Esophagus squamous epithelium (tissue), 5 donors: ENCODE data around the gene IL17RA. TPM values are rescaled to one million over a fixed set of nuclear protein-coding genes. Genes with fewer than 3 reads are reported as not detected.

ENCODE experiments used
- DNase-seq: peaks from one replicate; lab custom pipeline; 2025; lab: John Stamatoyannopoulos, UW
- H3K27ac ChIP-seq, 4 donors: fragments of 200-600 bp; sonication (generic); one replicate each; pipeline ENCODE4 v1.5.1; 2016 to 2019; ENCODE audit warnings: mild to moderate bottlenecking in 1 of 4
- H3K27me3 ChIP-seq, 4 donors: fragments of 200-600 bp; sonication (generic); 1 replicate in 3 of 4; 2 replicates in 1 of 4; pipeline versions ENCODE4 v1.5.1 to v1.6.0; 2017 to 2021; ENCODE audit warnings: antibody characterized with exemption in 1 of 4
- H3K36me3 ChIP-seq, 3 donors: fragments of 200-600 bp; sonication (generic); one replicate each; pipeline ENCODE4 v1.5.1; 2016 to 2019
- H3K4me1 ChIP-seq, 3 donors: fragments of 200-600 bp; sonication (generic); one replicate each; pipeline ENCODE4 v1.5.1; 2017 to 2019
- H3K4me3 ChIP-seq, 4 donors: fragments of 200-600 bp; sonication (generic); 1 replicate in 3 of 4; 2 replicates in 1 of 4; pipeline ENCODE4 v1.5.1; 2016 to 2019; ENCODE audit warnings: mild to moderate bottlenecking in 2 of 4, moderate library complexity in 1 of 4
- H3K9me3 ChIP-seq, 3 donors: fragments of 200-600 bp; sonication (generic); one replicate each; pipeline ENCODE4 v1.5.1; 2016 to 2019
- POLR2A ChIP-seq, 4 donors: fragments of 450-650 bp; IDR thresholded peaks; one replicate each; pipeline ENCODE4 v1.6.1; 2017; ENCODE audit warnings: antibody characterized with exemption in 4 of 4, mild to moderate bottlenecking in 4 of 4, moderate library complexity in 3 of 4
- WGBS, 2 donors: methylation state at CpG; one replicate each; pipeline ENCODE4 v1.1.5; 2018; 5-methylcytosine and 5-hydroxymethylcytosine counted together
- intact Hi-C: fragments of 100-400 bp; cut with DNase I; formaldehyde crosslinking; loops from one replicate; pipeline ENCODE4 v1.15.0; 2022
- total RNA-seq, 4 donors: library from RNA; depleted of rRNA; stranded (reverse); fragments of >200 nt; gene quantifications; one replicate each; pipeline ENCODE4 v1.1.0, GENCODE V29; 2016
- TF ChIP-seq, protein P1 (sequence below), 6 experiments: fragments of 450-650 bp in 4 of 6; fragments of 200-600 bp in 2 of 6; sonication (generic) in 2 of 6; IDR thresholded peaks; one replicate each; pipeline ENCODE4 v1.5.1; 2016 to 2019; ENCODE audit warnings: antibody characterized with exemption in 6 of 6, mild to moderate bottlenecking in 4 of 6, moderate library complexity in 4 of 6
- donor health status: DM: yes; HTN: yes; CAD: no.

Gene IL17RA
- total RNA-seq, 4 donors from 2014 or later, result 8.6 to 14.7 (median 9.1) TPM

DNA sequence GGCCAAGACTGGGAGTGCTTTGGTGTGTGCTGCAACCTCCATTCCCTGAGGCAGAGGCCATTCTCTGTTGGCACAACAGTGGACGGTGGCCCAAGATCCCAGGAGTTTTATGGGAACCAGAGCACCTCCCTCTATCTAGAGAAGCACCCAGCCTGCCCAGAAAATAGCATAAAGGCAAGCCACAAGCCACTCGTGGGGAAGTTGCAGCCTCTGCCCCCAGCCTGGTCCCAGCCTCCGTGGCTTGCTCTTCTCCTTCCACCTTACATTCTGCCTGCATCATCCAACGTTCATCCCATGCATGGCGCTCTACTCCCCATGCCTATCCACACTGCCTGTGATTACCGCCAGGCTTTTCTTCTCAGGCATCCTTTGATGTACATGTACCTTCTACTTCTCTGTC, 15.8 kb downstream of the IL17RA start:
- H3K36me3 ChIP-seq, result peaks cover 24 to 85% (median 28%) of the 10 kb centered on the region in 3 donors

DNA sequence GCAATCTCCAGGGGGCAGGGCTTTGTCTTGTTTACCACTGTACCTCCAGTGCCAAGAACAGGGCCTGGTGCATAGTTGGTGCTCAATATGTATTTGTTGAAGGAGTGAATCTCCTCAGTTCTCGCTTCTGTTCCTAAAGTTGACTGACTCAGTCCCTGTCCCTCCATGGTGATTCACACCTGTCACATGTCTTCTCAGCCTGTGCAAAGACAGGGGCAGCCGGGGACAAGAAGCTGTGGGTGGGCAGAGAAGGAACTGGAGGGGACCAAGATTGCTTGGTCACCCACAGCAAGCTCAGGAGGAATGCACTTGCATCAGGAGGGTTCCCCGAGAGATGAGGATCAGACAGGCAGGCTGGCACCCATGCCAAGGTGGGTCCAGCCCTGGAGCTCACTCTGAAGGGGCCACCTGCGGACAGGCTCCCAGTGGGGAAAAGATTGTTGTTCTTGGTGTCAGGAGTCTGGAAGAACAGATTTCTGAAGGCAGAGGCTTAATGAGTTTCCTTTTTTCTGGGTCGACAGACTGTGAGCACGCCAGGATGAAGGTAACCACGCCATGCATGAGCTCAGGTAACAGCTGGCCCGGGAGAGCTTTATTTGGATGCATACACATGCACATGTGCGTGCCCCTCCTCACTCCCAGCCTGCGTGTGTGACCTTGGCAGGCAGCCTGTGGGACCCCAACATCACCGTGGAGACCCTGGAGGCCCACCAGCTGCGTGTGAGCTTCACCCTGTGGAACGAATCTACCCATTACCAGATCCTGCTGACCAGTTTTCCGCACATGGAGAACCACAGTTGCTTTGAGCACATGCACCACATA, 16.9 kb downstream of the IL17RA start:
- H3K9me3 ChIP-seq, result no peaks in the 10 kb centered on the region
- WGBS, 2 donors, result 79 to 89% methylated on average over 9 to 11 of the region's 14 CpGs
- intact Hi-C loops, result no loop called here
- no peak overlapping the region for H3K27ac ChIP-seq
- H3K4me1 ChIP-seq, result peaks cover 0 to 5% (median 0%) of the 10 kb centered on the region in 3 donors
- peaks cover 24 to 95% (median 28%) of the 10 kb centered on the region in 3 donors for H3K36me3 ChIP-seq
- no peaks in the 10 kb centered on the region for H3K27me3 ChIP-seq
- H3K4me3 ChIP-seq, result no peak overlapping the region
- no peak for DNase-seq
- TF ChIP-seq, protein P1, sequence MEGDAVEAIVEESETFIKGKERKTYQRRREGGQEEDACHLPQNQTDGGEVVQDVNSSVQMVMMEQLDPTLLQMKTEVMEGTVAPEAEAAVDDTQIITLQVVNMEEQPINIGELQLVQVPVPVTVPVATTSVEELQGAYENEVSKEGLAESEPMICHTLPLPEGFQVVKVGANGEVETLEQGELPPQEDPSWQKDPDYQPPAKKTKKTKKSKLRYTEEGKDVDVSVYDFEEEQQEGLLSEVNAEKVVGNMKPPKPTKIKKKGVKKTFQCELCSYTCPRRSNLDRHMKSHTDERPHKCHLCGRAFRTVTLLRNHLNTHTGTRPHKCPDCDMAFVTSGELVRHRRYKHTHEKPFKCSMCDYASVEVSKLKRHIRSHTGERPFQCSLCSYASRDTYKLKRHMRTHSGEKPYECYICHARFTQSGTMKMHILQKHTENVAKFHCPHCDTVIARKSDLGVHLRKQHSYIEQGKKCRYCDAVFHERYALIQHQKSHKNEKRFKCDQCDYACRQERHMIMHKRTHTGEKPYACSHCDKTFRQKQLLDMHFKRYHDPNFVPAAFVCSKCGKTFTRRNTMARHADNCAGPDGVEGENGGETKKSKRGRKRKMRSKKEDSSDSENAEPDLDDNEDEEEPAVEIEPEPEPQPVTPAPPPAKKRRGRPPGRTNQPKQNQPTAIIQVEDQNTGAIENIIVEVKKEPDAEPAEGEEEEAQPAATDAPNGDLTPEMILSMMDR (IDR thresholded peaks at IDR 0.05), result no peak
- no peak for TF ChIP-seq POLR2A (IDR thresholded peaks at IDR 0.05)

More for the DNA sequence above, 15.8 kb downstream of the IL17RA start:
- intact Hi-C loops, result no loop called here
- no peaks in the 10 kb centered on the region for H3K27me3 ChIP-seq
- no peak for DNase-seq
- H3K27ac ChIP-seq, result no peak overlapping the region
- H3K9me3 ChIP-seq, result no peaks in the 10 kb centered on the region
- TF ChIP-seq, protein P1 (IDR thresholded peaks at IDR 0.05), result no peak
- TF ChIP-seq POLR2A (IDR thresholded peaks at IDR 0.05), result no peak
- WGBS, 2 donors, result 74 to 75% methylated on average over 6 of the region's 6 CpGs
- peaks cover 0 to 10% (median 0%) of the 10 kb centered on the region in 3 donors for H3K4me1 ChIP-seq
- no peak overlapping the region for H3K4me3 ChIP-seq

DNA sequence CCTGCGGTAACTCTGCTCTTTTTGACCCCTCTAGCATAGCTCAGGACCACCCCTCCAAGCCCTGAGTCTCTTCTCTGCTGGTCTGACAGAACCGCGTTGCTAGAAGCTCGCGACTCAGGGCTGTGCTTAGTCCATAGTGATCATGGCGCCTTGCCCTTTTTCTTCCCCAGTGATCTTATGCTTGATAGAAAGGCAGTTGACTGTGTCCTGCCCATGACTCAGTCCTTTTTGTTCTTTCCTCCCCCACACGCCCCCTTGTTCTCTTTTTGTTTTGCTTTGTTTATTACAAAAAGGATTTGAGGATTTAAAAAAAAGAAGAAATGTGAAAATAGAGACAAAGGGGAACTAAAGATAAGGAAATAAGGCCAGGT, 17.5 kb downstream of the IL17RA start:
- no peak for DNase-seq
- WGBS, 2 donors, result 78 to 85% methylated on average over 6 to 7 of the region's 7 CpGs

DNA sequence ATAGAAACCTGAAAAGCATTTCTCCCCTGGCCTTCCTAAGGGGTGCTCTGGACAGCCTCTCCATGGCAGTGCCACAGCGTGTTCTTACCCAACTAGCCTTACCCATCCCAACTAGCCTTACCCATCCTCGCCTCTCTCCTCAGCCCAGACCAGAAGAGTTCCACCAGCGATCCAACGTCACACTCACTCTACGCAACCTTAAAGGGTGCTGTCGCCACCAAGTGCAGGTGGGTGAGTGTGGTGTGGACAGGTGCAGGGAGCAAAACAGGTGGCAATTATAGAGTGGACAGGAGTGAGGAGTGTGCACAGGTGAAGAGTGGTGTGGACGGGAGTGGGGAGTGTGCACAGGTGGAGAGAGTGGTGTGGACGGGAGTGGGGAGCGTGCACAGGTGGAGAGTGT, 18.6 kb downstream of the IL17RA start:
- Histone ChIP-seq H3K27ac (no peak overlapping the region), H3K4me3 (no peak overlapping the region), H3K27me3 (no peaks in the 10 kb centered on the region), H3K36me3 (peaks cover 28 to 96% (median 30%) of the 10 kb centered on the region in 3 donors), H3K9me3 (no peaks in the 10 kb centered on the region), H3K4me1 (peaks cover 0 to 5% (median 0%) of the 10 kb centered on the region in 3 donors)
- intact Hi-C loops, result no loop called here
- WGBS, 2 donors, result 87 to 96% methylated on average over 7 to 9 of the region's 9 CpGs
- no peak for DNase-seq
- TF ChIP-seq POLR2A (IDR thresholded peaks at IDR 0.05), result no peak
- TF ChIP-seq, protein P1 (IDR thresholded peaks at IDR 0.05), result no peak

More for the DNA sequence above, 17.5 kb downstream of the IL17RA start:
- H3K4me3 ChIP-seq, result no peak overlapping the region
- TF ChIP-seq POLR2A (IDR thresholded peaks at IDR 0.05), result no peak
- TF ChIP-seq, protein P1 (IDR thresholded peaks at IDR 0.05), result no peak
- intact Hi-C loops, result no loop called here
- no peak overlapping the region for H3K27ac ChIP-seq
- peaks cover 24 to 96% (median 28%) of the 10 kb centered on the region in 3 donors for H3K36me3 ChIP-seq
- no peaks in the 10 kb centered on the region for H3K27me3 ChIP-seq
- peaks cover 0 to 5% (median 0%) of the 10 kb centered on the region in 3 donors for H3K4me1 ChIP-seq
- H3K9me3 ChIP-seq, result no peaks in the 10 kb centered on the region

DNA sequence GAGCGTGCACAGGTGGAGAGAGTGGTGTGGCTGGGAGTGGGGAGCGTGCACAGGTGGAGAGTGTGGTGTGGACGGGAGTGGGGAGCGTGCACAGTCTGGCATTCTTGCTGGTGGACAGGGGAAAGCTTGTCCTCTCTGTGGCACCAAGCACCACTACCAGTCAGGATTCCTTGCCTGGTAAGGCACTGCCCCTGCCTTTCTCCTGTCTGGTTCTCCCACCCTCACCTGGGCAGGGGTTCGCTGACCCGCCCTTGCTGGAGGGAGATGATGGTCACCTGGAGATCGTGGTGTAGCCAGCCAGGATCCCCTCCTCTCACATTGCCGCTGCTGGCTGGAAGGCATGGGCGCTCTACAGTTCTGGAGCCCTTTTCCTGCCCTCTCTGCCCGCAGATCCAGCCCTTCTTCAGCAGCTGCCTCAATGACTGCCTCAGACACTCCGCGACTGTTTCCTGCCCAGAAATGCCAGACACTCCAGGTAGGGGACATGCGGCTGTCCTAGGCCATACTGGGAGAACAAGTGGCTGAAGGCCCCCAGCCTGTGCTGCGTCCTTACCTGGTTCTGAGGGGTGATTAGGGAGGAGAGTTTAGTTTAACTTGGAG, 19.6 kb downstream of the IL17RA start:
- H3K4me1 ChIP-seq, result peaks cover 0 to 5% (median 0%) of the 10 kb centered on the region in 3 donors
- TF ChIP-seq, protein P1 (IDR thresholded peaks at IDR 0.05), result no peak
- no peak for TF ChIP-seq POLR2A (IDR thresholded peaks at IDR 0.05)
- no peaks in the 10 kb centered on the region for H3K27me3 ChIP-seq
- no peaks in the 10 kb centered on the region for H3K9me3 ChIP-seq
- no peak for DNase-seq
- WGBS, 2 donors, result 90 to 100% methylated on average over 2 to 8 of the region's 14 CpGs
- intact Hi-C loops, result no loop called here
- no peak overlapping the region for H3K4me3 ChIP-seq
- H3K27ac ChIP-seq, result no peak overlapping the region
- H3K36me3 ChIP-seq, result peaks cover 32 to 96% (median 41%) of the 10 kb centered on the region in 3 donors
